Measurements from ENCODE around the gene SEMA6A.

The SEMA6A gene

GRCh38 chr5:116453988-116454411 is 120.6 kb downstream of the SEMA6A start:
- no peak for DNase-seq

- no peak for DNase-seq
These were observed 121.8 kb downstream of the SEMA6A start for GRCh38 chr5:116452774-116453368.

DNA sequence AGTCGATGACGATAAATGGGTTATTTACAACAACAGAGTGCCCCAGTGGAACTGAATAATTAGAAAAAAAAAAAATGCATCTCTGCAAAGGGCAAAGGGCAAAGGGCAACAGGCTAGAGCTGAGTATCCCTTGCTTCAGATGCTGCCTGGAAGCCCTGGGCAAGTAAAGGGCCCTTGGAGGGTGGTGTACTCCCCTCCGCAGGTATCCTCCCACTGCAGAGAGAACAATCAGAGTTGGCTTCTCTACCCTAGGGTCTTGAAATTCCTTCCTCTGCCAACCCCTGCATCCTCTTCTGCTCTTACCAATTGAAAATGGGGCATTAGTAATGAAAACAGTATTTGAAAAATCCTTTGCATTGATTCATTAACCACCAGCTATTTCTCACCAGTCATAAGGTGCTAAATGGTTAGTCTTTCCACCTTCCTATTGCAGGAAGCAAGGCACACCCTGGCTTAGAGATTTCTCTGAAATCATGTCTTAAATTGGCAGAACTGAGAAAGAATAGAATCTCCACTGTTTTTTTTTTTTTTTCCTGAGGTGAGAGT is 122.6 kb downstream of the SEMA6A start:
- DNase-seq = no peak

- no peak for DNase-seq
These were observed 123.6 kb downstream of the SEMA6A start for GRCh38 chr5:116451066-116451465.

GRCh38 chr5:116449458-116449857 is 125.2 kb downstream of the SEMA6A start:
- DNase-seq = no peak

- DNase-seq = no peak
These were observed 125.7 kb downstream of the SEMA6A start for GRCh38 chr5:116448870-116449427.

DNA sequence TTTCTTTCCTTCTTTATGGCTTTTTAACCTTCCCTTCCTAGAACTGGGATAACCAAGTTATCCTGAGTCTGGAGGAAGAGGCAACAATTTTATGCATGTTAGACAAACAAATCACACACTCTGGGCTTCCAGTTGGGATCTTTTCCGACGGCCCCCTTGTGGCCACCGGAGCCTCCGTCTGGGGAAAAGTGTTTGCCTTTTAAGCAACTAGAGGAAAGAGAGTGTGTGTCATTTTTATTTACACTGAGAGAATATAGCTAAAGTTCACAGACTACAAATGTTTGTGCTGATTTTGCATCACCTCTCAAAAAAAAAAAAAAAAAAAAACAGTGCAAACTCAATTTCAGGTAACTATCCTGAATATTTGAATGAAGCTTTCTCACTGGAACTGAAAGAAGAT is 126.2 kb downstream of the SEMA6A start:
- DNase-seq = no peak

- no peak for DNase-seq
These were observed 128.1 kb downstream of the SEMA6A start for GRCh38 chr5:116446356-116447005.

GRCh38 chr5:116445311-116445710 is 129.3 kb downstream of the SEMA6A start:
- DNase-seq = no peak

DNA sequence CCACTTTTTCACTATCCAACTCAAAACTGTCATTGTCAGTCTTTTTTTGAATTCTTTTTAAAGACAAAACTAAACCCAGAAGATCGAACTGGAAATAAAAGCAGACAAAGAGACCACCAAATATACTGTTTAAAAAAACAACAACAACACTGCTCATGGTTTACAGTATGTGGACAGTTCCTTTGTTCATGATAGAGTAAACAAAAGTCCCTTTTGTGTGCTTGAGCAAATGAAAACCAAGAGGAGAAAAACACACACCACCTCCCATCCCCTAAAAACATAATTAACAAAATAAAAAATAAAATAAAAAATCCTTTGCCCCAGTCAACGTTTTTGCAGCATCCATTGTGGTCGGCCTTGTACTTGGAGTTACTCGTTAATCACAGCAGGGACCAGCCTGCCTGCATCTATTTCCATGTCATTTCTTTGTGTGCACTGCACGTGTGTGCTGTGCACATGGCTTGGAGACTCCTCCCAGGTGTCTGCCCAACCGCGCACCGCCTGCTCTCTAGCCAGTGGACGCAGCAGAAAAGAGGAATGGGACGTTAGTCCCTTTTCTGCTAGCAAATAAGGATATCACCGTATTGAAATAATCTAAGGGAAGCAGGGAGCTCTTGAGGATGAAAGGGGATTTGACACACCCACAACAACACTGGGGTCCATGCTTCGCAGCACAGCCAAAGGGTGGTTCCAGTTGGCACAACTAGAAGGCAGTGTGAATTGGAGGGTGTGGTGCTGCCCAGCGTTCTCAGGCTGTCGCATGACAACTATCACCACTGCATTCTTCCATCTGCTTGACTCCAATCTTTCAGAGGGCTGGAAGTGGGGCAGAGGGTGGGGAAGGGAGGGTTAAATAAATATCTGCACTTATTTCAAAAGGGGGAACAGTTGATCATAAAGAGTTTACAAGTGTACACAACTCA is 130.0 kb downstream of the SEMA6A start:
- no peak for DNase-seq

DNA sequence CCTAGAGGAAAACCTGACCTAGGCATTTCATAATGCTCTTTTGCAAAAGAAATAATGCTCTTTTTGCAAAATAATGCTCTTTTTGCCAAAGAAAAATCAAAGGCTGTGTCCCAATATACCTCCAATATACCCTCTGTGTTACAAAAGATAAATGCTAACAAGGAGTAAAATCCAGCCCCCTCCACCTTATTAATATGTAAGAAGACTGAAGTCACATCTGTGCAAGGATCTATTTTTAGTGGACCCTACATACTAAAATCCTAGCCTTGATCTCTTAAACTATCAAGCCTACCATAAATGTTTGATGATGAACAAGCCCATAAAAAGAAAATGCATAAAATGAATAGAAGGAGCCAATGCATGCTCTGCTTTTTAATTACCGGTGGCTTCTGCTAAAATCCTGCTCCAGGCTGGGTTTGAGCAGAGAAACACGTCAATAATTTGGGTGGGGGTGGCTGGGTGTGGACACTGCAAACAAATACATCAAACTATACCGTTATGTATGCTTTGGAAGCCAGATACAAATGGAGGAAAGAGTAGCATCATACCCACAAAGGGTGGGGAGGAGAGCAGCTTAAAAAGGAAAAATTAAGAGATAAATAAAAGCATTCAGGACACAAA is 131.6 kb downstream of the SEMA6A start:
- DNase-seq = no peak

- DNase-seq = no peak
These were observed 132.5 kb downstream of the SEMA6A start for GRCh38 chr5:116442095-116442534.

DNA sequence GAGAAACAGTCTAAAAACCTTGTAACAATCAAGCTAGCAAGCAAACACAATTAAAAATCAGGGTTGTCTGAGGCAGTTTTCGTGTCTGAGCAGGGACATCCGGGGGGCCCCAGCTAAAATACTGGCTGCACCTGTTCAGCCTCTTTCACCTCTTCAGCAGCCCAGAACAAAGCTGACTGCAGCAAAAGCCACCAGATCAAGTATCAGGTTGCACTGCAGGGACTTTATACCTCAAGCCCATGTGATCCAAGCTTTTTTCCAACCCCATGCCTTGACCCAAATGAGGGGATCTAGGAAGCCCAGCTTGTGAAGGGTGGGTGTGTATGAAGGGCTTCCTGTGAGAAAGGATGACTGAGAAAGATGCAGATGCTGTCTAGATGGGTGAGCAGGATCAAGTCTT is 133.4 kb downstream of the SEMA6A start:
- no peak for DNase-seq

GRCh38 chr5:116440457-116441001 is 134.1 kb downstream of the SEMA6A start:
- no peak for DNase-seq

DNA sequence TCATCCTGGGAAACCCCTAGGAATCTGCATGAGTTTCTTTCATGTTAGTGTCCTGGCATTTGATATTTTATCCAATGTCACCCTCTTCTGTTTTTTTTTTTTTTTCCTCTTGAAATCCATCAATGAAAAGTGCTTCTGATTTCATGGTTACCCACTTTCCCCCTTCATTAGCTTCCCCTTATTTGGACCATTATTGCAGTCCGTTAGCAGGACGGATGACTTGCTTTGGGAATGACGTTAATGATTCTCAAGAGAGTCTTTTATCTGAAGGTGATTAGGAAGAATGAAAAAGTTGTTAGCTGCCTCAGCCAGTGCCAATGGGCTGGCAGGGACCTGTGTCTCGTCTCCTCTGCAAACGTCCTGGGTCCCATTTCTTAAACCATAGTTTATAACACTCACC is 134.7 kb downstream of the SEMA6A start:
- DNase-seq = no peak

DNA sequence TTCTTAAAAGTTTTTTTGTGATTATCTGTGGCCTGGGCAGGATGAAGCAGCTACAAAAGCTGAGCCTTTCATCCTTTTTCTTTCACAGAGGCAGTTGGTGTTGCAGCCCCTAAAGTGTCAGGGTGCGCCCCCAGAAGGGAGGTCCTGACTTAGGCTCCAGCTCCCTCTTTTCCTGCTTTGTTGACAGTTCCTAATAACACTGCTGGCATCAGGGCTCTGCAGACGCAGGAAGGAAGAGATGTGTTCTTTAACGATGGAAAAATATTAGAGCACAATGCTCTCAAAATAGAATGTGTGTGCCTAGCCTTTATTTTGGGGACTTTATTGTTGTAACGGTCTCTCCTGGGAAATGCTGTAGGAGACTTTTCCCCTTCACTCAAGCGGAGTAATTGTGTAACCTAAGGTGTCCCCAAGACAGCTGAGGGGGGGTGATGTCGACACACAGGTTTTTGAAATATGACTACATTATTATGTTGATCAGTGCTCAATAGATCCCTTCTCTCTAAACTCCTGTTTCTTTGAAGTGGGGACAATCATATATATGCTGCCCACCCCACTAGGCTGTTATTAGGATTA is 135.6 kb downstream of the SEMA6A start:
- DNase-seq = no peak

GRCh38 chr5:116437922-116438578 is 136.6 kb downstream of the SEMA6A start:
- no peak for DNase-seq

- DNase-seq = no peak
These were observed 137.3 kb downstream of the SEMA6A start for GRCh38 chr5:116437351-116437705.

- no peak for DNase-seq
These were observed 137.8 kb downstream of the SEMA6A start for GRCh38 chr5:116436674-116437350.

GRCh38 chr5:116428966-116429365 is 145.7 kb downstream of the SEMA6A start:
- no peak for DNase-seq

GRCh38 chr5:116428413-116428812 is 146.2 kb downstream of the SEMA6A start:
- DNase-seq = no peak
